ENCODE measurements around the gene AZIN2. TPM values are rescaled to one million over a fixed set of nuclear protein-coding genes. Genes with fewer than 3 reads are reported as not detected.

Gene AZIN2
- total RNA-seq, 5 donors from 2014 or later (not counting 1 experiment from before 2014, with no cell fraction given): 5.6 to 10.7 (median 9.7) TPM

DNA sequence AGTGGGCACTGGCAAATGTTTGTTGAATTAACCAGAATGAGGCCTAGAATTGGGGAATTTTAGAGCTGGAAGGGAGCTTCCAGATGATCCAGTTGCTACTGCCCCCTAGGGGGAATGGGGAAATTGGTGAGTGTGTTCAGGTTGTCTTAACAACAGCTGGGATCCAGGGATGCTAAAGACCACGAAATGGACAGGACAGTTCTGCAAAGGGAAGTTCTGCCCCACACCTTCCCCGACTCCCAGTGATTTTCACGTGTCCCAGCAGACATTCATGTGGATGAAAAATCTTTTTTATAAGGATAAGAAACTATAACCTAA lies 67.0 kb downstream of the AZIN2 start:
- no peak for ATAC-seq (replicated peaks in 1 of 4)
- Mint-ChIP-seq H3K4me3 (no peak overlapping the region), H3K36me3 (peaks cover 26% of the 10 kb centered on the region), H3K4me1 (no peaks in the 10 kb centered on the region), H3K9me3 (no peaks in the 10 kb centered on the region), H3K27ac (peak overlapping the region in 1 of 2 donors; percentile 39), H3K27me3 (no peaks in the 10 kb centered on the region)
- H3K4me3 ChIP-seq (ENCODE audit: control insufficient read depth in 1 of 2, extremely low read depth in 1 of 2, low read length in 1 of 2): no peak overlapping the region
- POLR2A ChIA-PET: no interaction called here
- no CpG with 5 or more reads among the region's 3 CpGs for WGBS (ENCODE audit: insufficient coverage)
- no peaks in the 10 kb centered on the region for H3K9me3 ChIP-seq
- no peak overlapping the region for H3K27ac ChIP-seq (ENCODE audit: low read length)
- DNase-seq: peak in 2 of 35 experiments; percentile 12 to 45
- peaks cover 8 to 35% of the 10 kb centered on the region in 2 donors for H3K36me3 ChIP-seq (ENCODE audit: control insufficient read depth in 2 of 2, extremely low read depth in 1 of 2, insufficient read depth in 1 of 2, low read length in 1 of 2)
- CTCF ChIA-PET: no interaction called here
- H3K27me3 ChIP-seq (replicated peaks in 1 of 2; ENCODE audit: control insufficient read depth in 2 of 2, extremely low read depth in 1 of 2, insufficient read depth in 2 of 2, low read length in 1 of 2): no peaks in the 10 kb centered on the region
- H3K4me1 ChIP-seq (ENCODE audit: control insufficient read depth in 1 of 2, extremely low read depth in 1 of 2, insufficient read depth in 2 of 2, low read length in 2 of 2): no peaks in the 10 kb centered on the region

DNA sequence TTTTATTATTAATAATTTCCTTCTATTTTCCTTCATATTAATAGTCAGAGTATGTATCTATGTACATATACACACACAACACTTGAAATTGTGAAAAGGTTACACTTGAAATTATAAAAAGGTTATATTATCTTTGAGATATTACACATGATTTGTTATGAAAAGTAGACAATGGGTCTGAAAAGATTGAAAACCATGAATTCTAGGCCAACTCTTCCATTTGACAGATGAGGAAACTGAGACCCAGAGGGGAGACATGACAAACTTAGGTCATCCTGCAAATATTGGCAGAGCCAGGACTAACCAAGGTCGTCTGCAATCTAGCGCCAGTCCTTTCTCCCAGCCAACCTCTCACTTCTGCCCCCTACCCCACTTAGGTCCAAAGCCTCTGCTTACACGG lies 67.7 kb downstream of the AZIN2 start:
- POLR2A ChIA-PET: no interaction called here
- no peak overlapping the region for H3K27ac Mint-ChIP-seq
- DNase-seq: no peak

DNA sequence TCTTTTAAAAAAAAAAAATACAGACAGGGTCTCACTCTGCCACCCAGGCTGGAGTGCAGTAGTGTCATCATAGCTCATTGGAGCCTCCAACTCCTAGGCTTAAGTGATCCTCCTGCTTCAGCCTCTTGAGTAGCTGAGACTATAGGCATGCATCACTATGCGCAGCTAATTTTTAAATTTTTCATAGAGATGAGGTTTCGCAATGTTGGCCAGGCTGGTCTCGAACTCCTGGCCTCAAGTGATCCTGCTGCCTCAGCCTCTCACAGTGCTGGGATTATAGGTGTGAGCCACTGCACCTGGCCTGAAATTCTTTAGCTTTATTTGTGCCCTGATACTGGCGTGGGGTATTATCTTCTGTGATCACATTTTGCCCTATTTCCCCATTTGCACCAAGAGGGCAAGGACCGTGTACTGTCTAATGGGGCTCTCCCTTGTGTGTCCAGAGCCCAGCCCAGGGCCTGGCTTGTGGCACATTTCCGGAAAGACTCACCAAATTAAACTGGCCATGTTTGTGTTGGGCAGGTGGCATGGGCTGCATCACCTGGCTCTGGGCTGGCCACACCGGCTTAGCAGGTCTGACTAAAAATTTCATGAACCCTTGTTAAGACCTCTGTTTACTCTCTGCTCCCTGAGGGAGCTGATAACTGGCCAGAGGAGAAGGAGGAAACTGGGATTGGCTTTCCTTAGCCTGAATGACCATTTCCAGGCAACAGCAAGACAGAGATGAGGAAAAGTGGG lies 68.7 kb downstream of the AZIN2 start:
- H3K27me3 ChIP-seq (replicated peaks in 1 of 2; ENCODE audit: control insufficient read depth in 2 of 2, extremely low read depth in 1 of 2, insufficient read depth in 2 of 2, low read length in 1 of 2): no peaks in the 10 kb centered on the region
- H3K9me3 Mint-ChIP-seq: no peaks in the 10 kb centered on the region
- H3K27me3 Mint-ChIP-seq: no peaks in the 10 kb centered on the region
- 100% methylated on average over 1 of the region's 7 CpGs for WGBS (ENCODE audit: insufficient coverage)
- H3K36me3 Mint-ChIP-seq: peaks cover 30% of the 10 kb centered on the region
- H3K4me1 Mint-ChIP-seq: peaks cover 0 to 7% (median 2%) of the 10 kb centered on the region in 3 donors
- ChIA-PET POLR2A (no interaction called here), CTCF (no interaction called here)
- peaks cover 8 to 38% of the 10 kb centered on the region in 2 donors for H3K36me3 ChIP-seq (ENCODE audit: control insufficient read depth in 2 of 2, extremely low read depth in 1 of 2, insufficient read depth in 1 of 2, low read length in 1 of 2)
- no peak overlapping the region for H3K27ac ChIP-seq (ENCODE audit: low read length)
- no peak overlapping the region for H3K4me3 ChIP-seq (ENCODE audit: control insufficient read depth in 1 of 2, extremely low read depth in 1 of 2, low read length in 1 of 2)
- H3K9me3 ChIP-seq: no peaks in the 10 kb centered on the region
- H3K27ac Mint-ChIP-seq: no peak overlapping the region
- DNase-seq (no peak), ATAC-seq (replicated peaks in 1 of 4) (no peak)
- no peak overlapping the region for H3K4me3 Mint-ChIP-seq
- H3K4me1 ChIP-seq (ENCODE audit: control insufficient read depth in 1 of 2, extremely low read depth in 1 of 2, insufficient read depth in 2 of 2, low read length in 2 of 2): peaks cover 0 to 2% of the 10 kb centered on the region in 2 experiments

More for the DNA sequence above, 67.7 kb downstream of the AZIN2 start:
- peaks cover 26% of the 10 kb centered on the region for H3K36me3 Mint-ChIP-seq
- peaks cover 0 to 2% of the 10 kb centered on the region in 2 experiments for H3K4me1 ChIP-seq (ENCODE audit: control insufficient read depth in 1 of 2, extremely low read depth in 1 of 2, insufficient read depth in 2 of 2, low read length in 2 of 2)
- H3K4me3 Mint-ChIP-seq: no peak overlapping the region
- no peaks in the 10 kb centered on the region for H3K9me3 ChIP-seq
- H3K27ac ChIP-seq (ENCODE audit: low read length): no peak overlapping the region
- CTCF ChIA-PET: no interaction called here
- H3K4me3 ChIP-seq (ENCODE audit: control insufficient read depth in 1 of 2, extremely low read depth in 1 of 2, low read length in 1 of 2): no peak overlapping the region
- peaks cover 8 to 33% of the 10 kb centered on the region in 2 donors for H3K36me3 ChIP-seq (ENCODE audit: control insufficient read depth in 2 of 2, extremely low read depth in 1 of 2, insufficient read depth in 1 of 2, low read length in 1 of 2)
- H3K4me1 Mint-ChIP-seq: peaks cover 0 to 4% (median 0%) of the 10 kb centered on the region in 3 donors
- no peaks in the 10 kb centered on the region for H3K27me3 ChIP-seq (replicated peaks in 1 of 2; ENCODE audit: control insufficient read depth in 2 of 2, extremely low read depth in 1 of 2, insufficient read depth in 2 of 2, low read length in 1 of 2)
- H3K27me3 Mint-ChIP-seq: no peaks in the 10 kb centered on the region
- ATAC-seq (replicated peaks in 1 of 4): no peak
- H3K9me3 Mint-ChIP-seq: no peaks in the 10 kb centered on the region
- 83% methylated on average over 2 of the region's 3 CpGs for WGBS (ENCODE audit: insufficient coverage)

DNA sequence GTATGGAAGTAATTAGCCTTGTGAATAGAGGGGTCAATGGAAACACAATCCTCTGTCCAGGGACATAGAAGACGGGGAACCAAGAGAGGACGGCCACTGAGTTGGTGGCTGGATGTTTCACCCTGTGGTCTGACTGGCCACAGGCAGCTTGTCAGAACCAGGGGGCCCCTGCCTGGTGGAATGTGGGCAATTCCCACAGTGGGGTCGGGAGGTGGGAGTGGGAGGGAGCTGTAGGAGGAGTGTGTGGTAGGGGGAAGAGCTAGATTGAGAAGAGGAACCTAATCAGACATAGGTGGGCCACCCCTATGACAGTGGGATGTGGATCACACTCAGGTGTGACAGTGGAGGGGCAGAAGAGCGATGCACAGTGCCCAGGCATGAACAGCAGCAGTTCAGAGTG lies 69.6 kb downstream of the AZIN2 start:
- DNase-seq (no peak), ATAC-seq (replicated peaks in 1 of 4) (no peak)
- H3K9me3 ChIP-seq: no peaks in the 10 kb centered on the region
- no peak overlapping the region for H3K4me3 ChIP-seq (ENCODE audit: control insufficient read depth in 1 of 2, extremely low read depth in 1 of 2, low read length in 1 of 2)
- H3K4me3 Mint-ChIP-seq: no peak overlapping the region
- H3K4me1 ChIP-seq (ENCODE audit: control insufficient read depth in 1 of 2, extremely low read depth in 1 of 2, insufficient read depth in 2 of 2, low read length in 2 of 2): peaks cover 0 to 2% of the 10 kb centered on the region in 2 experiments
- ChIA-PET POLR2A (no interaction called here), CTCF (no interaction called here)
- H3K36me3 Mint-ChIP-seq: peaks cover 30% of the 10 kb centered on the region
- no peak overlapping the region for H3K27ac ChIP-seq (ENCODE audit: low read length)
- no peak overlapping the region for H3K27ac Mint-ChIP-seq
- no peaks in the 10 kb centered on the region for H3K27me3 Mint-ChIP-seq
- H3K27me3 ChIP-seq (replicated peaks in 1 of 2; ENCODE audit: control insufficient read depth in 2 of 2, extremely low read depth in 1 of 2, insufficient read depth in 2 of 2, low read length in 1 of 2): no peaks in the 10 kb centered on the region
- H3K36me3 ChIP-seq (ENCODE audit: control insufficient read depth in 2 of 2, extremely low read depth in 1 of 2, insufficient read depth in 1 of 2, low read length in 1 of 2): peaks cover 8 to 39% of the 10 kb centered on the region in 2 donors
- peaks cover 0 to 7% (median 2%) of the 10 kb centered on the region in 3 donors for H3K4me1 Mint-ChIP-seq
- no peaks in the 10 kb centered on the region for H3K9me3 Mint-ChIP-seq
- WGBS (ENCODE audit: insufficient coverage): 90% methylated on average over 4 of the region's 4 CpGs

DNA sequence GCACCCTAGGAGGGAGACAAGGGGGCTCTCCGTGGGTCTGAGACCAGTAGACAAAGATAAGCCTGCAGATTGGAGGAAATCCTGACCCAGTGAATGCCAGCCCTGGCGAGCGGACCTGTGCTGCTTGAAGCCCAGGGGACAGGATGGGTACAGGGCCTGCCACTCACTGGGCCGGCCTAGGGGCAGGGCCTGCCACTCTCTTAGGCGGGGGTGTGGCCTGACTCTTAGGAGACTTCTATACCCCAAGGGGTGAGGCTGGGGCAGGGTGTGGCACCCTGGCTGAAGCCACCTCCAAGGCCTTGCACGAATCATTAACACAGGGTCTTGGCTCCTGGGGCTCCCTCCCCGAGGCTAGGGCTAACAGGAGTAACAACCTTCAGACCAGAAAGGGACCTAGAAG lies 70.2 kb downstream of the AZIN2 start:
- ChIA-PET CTCF (no interaction called here), POLR2A (interaction anchor here in 1 of 2 donors (1.0 kb wide), 1 partner anchor 12 kb away, joined by 3 read pairs; no protein-coding TSS in a partner anchor)
- no peak for ATAC-seq (replicated peaks in 1 of 4)
- H3K27me3 Mint-ChIP-seq: no peaks in the 10 kb centered on the region
- H3K9me3 ChIP-seq: no peaks in the 10 kb centered on the region
- H3K4me3 ChIP-seq (ENCODE audit: control insufficient read depth in 1 of 2, extremely low read depth in 1 of 2, low read length in 1 of 2): no peak overlapping the region
- H3K36me3 Mint-ChIP-seq: peaks cover 31% of the 10 kb centered on the region
- H3K36me3 ChIP-seq (ENCODE audit: control insufficient read depth in 2 of 2, extremely low read depth in 1 of 2, insufficient read depth in 1 of 2, low read length in 1 of 2): peaks cover 8 to 42% of the 10 kb centered on the region in 2 donors
- peaks cover 0 to 7% (median 2%) of the 10 kb centered on the region in 3 donors for H3K4me1 Mint-ChIP-seq
- H3K4me3 Mint-ChIP-seq: no peak overlapping the region
- H3K27ac ChIP-seq (ENCODE audit: low read length): no peak overlapping the region
- no peak for DNase-seq
- no peaks in the 10 kb centered on the region for H3K9me3 Mint-ChIP-seq
- WGBS (ENCODE audit: insufficient coverage): 92% methylated on average over 6 of the region's 7 CpGs
- H3K4me1 ChIP-seq (ENCODE audit: control insufficient read depth in 1 of 2, extremely low read depth in 1 of 2, insufficient read depth in 2 of 2, low read length in 2 of 2): peaks cover 0 to 2% of the 10 kb centered on the region in 2 experiments
- no peak overlapping the region for H3K27ac Mint-ChIP-seq
- no peaks in the 10 kb centered on the region for H3K27me3 ChIP-seq (replicated peaks in 1 of 2; ENCODE audit: control insufficient read depth in 2 of 2, extremely low read depth in 1 of 2, insufficient read depth in 2 of 2, low read length in 1 of 2)

DNA sequence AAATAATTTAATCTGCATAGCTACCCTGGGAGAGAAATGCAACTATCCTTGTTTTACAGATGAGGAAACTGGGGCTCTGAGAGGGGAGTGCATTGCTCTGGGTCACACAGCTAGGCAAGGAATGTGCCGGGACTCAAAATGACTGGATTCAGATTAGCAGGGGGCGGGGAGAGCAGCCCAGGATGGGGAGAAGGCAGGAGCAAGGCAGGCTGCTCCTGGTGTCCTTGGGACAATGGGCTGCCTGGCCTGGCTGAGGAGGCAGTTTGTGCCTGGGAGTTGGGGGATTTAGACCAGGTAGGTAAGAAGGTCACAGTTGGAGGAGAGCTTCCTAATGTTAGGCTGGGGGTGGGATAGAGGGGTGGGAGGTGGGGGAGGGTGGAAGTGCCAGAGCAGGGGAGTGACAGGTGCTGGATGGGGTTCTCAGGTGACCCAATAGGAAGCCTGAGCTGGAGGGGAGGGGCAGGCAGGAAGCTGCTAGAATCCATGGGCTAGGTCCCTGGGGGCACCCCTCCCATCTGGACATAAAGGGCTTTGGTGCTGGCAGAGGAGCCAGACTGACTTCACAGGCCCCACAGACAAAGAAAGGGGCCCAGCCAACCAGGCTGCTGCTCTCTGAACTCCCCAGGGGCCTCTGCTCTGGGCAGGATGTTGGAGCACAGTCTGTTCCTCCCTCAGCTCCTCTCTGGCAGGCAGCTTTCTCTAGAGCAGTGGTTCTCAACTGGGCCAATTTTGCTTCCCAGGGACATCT lies 71.9 kb downstream of the AZIN2 start:
- DNase-seq: no peak
- peaks cover 34% of the 10 kb centered on the region for H3K36me3 Mint-ChIP-seq
- no peak overlapping the region for H3K4me3 Mint-ChIP-seq
- Histone ChIP-seq H3K4me1 (ENCODE audit: control insufficient read depth in 1 of 2, extremely low read depth in 1 of 2, insufficient read depth in 2 of 2, low read length in 2 of 2) (peaks cover 0 to 2% of the 10 kb centered on the region in 2 experiments), H3K27me3 (replicated peaks in 1 of 2; ENCODE audit: control insufficient read depth in 2 of 2, extremely low read depth in 1 of 2, insufficient read depth in 2 of 2, low read length in 1 of 2) (no peaks in the 10 kb centered on the region), H3K27ac (ENCODE audit: low read length) (no peak overlapping the region), H3K36me3 (ENCODE audit: control insufficient read depth in 2 of 2, extremely low read depth in 1 of 2, insufficient read depth in 1 of 2, low read length in 1 of 2) (peaks cover 5 to 33% of the 10 kb centered on the region in 2 donors), H3K4me3 (ENCODE audit: control insufficient read depth in 1 of 2, extremely low read depth in 1 of 2, low read length in 1 of 2) (no peak overlapping the region), H3K9me3 (no peaks in the 10 kb centered on the region)
- H3K4me1 Mint-ChIP-seq: peaks cover 0 to 7% (median 2%) of the 10 kb centered on the region in 3 donors
- ChIA-PET POLR2A (no interaction called here), CTCF (no interaction called here)
- 75% methylated on average over 2 of the region's 2 CpGs for WGBS (ENCODE audit: insufficient coverage)
- H3K27ac Mint-ChIP-seq: peak overlapping the region in 1 of 2 donors; percentile 65
- no peaks in the 10 kb centered on the region for H3K9me3 Mint-ChIP-seq
- ATAC-seq (replicated peaks in 1 of 4): peak in 2 of 4 experiments; percentile 28 to 48
- no peaks in the 10 kb centered on the region for H3K27me3 Mint-ChIP-seq

Measured in T-cell (primary cell).